ENCODE results near the gene OSM.

DNA sequence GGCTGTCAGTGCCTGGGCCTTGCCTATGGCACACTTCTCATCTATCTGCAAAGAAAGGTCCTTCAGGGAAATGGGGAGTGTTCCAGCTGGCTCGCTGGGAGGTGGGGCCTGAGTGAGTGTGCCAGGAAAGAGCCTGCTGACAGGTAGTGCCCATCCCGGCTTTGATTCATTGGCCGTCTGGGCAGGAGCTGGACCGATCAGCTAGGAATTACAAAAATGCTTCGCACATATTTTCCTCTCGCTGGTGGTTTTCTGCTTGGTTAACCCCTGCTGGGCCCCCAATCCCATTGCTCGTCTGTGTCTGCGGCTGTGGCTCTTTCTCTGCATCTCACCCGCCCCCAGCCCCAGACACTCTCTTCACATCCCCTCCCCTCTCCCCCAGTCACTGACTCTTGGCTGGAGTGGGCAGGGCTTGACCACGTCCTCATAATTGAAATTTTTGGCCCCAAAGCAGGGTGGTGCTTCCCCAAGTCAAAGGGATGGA, 30.9 kb downstream of the OSM start:
- TF ChIP-seq CTCF (IDR thresholded peaks at IDR 0.05) (no peak), POLR2A (IDR thresholded peaks at IDR 0.05) (no peak)
